Mesendoderm (in vitro differentiated cells): ENCODE results near the gene GGA2.

Experiments used
- DNase-seq: peaks from one replicate; pipeline ENCODE4 v3.0.0; 2013
- H2AK5ac ChIP-seq: 2 replicates; pipeline ENCODE4 v1.6.1; 2013; ENCODE audit warnings: low read length, inconsistent platforms
- H2BK120ac ChIP-seq: 2 replicates; pipeline ENCODE4 v1.6.1; 2013; ENCODE audit warnings: low read depth, mild to moderate bottlenecking, low read length, moderate library complexity, mixed read lengths
- H2BK15ac ChIP-seq: replicated peaks from 2 replicates; pipeline ENCODE4 v1.6.1; 2013; ENCODE audit warnings: low read depth, mild to moderate bottlenecking, moderate library complexity
- H2BK5ac ChIP-seq: 2 replicates; pipeline ENCODE4 v1.6.1; 2013; ENCODE audit warnings: low read length, inconsistent platforms
- H3K18ac ChIP-seq: 2 replicates; pipeline ENCODE4 v1.6.1; 2013; ENCODE audit warnings: mild to moderate bottlenecking, low read length, mixed read lengths
- H3K23ac ChIP-seq: one replicate; pipeline ENCODE4 v1.6.1; 2013; ENCODE audit warnings: low read length
- H3K27ac ChIP-seq: 2 replicates; pipeline ENCODE4 v1.5.1; 2013; ENCODE audit warnings: low read depth, mild to moderate bottlenecking, inconsistent platforms, low read length, moderate library complexity
- H3K27me3 ChIP-seq: 2 replicates; pipeline ENCODE4 v1.6.1; 2013; ENCODE audit warnings: low read length, control low read depth, mild to moderate bottlenecking, inconsistent platforms; ENCODE audit not compliant: insufficient read depth, poor library complexity
- H3K36me3 ChIP-seq: 2 replicates; pipeline ENCODE4 v1.6.1; 2013; ENCODE audit warnings: low read length, inconsistent platforms; ENCODE audit not compliant: control insufficient read depth, insufficient read depth
- H3K4ac ChIP-seq: one replicate; pipeline ENCODE4 v1.6.1; 2013; ENCODE audit warnings: low read depth, mild to moderate bottlenecking, low read length, moderate library complexity
- H3K4me1 ChIP-seq: 2 replicates; pipeline ENCODE4 v1.6.1; 2013; ENCODE audit warnings: low read depth, low read length, inconsistent platforms; ENCODE audit not compliant: control insufficient read depth
- H3K4me2 ChIP-seq: 2 replicates; pipeline ENCODE4 v1.6.1; 2013; ENCODE audit warnings: low read length
- H3K4me3 ChIP-seq: 2 replicates; pipeline ENCODE4 v1.5.1; 2013; ENCODE audit warnings: mild to moderate bottlenecking, low read length
- H3K56ac ChIP-seq: one replicate; pipeline ENCODE4 v1.6.1; 2013; ENCODE audit warnings: low read length
- H3K79me1 ChIP-seq: 2 replicates; pipeline ENCODE4 v1.6.1; 2013; ENCODE audit warnings: low read length, inconsistent platforms
- H3K79me2 ChIP-seq: 2 replicates; pipeline ENCODE4 v1.6.1; 2013; ENCODE audit warnings: mild to moderate bottlenecking, low read length; ENCODE audit not compliant: control insufficient read depth, insufficient read depth
- H3K9ac ChIP-seq: 2 replicates; pipeline ENCODE4 v1.6.1; 2013; ENCODE audit warnings: low read length, inconsistent platforms
- H4K5ac ChIP-seq: one replicate; pipeline ENCODE4 v1.6.1; 2013; ENCODE audit warnings: low read length
- H4K8ac ChIP-seq: one replicate; pipeline ENCODE4 v1.6.1; 2013; ENCODE audit warnings: low read depth, mild to moderate bottlenecking, control low read depth, low read length, moderate library complexity
- WGBS: extraction: QIAGEN DNeasy Blood & Tissue Kit; methylation state at CpG from one replicate; pipeline ENCODE4 v1.1.7; 2013; ENCODE audit warnings: low lambda C conversion rate, missing lambda C conversion rate; ENCODE audit not compliant: insufficient coverage; ENCODE audit errors: extremely low coverage; 5-methylcytosine and 5-hydroxymethylcytosine counted together

GGA2 gene

GRCh38 chr16:23521037-23521743, 10.9 kb upstream of the GGA2 start:
- no peak for DNase-seq
- H2AK5ac ChIP-seq: no peak overlapping the region
- H2BK120ac ChIP-seq: no peak overlapping the region
- H3K79me2 ChIP-seq: no peaks in the 10 kb centered on the region
- H2BK15ac ChIP-seq: no peak overlapping the region
- H3K4ac ChIP-seq: no peak overlapping the region
- H3K4me1 ChIP-seq: no peaks in the 10 kb centered on the region
- H3K27ac ChIP-seq: no peak overlapping the region
- H3K4me2 ChIP-seq: no peak overlapping the region
- no peaks in the 10 kb centered on the region for H3K27me3 ChIP-seq
- no peak overlapping the region for H4K5ac ChIP-seq
- no peak overlapping the region for H3K18ac ChIP-seq
- H4K8ac ChIP-seq: no peak overlapping the region
- H3K9ac ChIP-seq: no peak overlapping the region
- H3K36me3 ChIP-seq: peaks cover 7% of the 10 kb centered on the region
- H3K56ac ChIP-seq: no peak overlapping the region
- no peaks in the 10 kb centered on the region for H3K79me1 ChIP-seq
- H3K23ac ChIP-seq: no peak overlapping the region
- no peak overlapping the region for H3K4me3 ChIP-seq
- no CpG with 5 or more reads among the region's 4 CpGs for WGBS
- no peak overlapping the region for H2BK5ac ChIP-seq

DNA sequence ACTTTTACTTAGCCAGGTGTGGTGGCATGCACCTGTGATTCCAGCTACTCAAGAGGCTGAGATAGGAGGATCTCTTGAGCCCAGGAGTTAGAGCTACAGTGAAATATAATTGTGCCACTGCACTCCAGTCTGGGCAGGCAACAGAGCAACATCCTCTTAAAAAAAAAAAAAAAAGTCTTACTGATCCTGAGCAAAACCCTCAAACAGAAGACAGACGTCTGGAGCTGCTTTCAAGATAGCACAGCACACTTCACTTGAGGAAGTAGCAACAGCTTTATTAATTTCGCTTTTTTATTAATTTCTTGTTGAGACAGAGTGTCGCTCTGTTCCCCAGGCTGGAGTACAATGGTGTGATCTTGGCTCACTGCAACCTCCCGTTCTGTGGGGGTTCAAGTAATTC, 10.2 kb upstream of the GGA2 start:
- Histone ChIP-seq H3K4me2 (no peak overlapping the region), H3K4me1 (no peaks in the 10 kb centered on the region), H2BK15ac (no peak overlapping the region), H3K27me3 (no peaks in the 10 kb centered on the region), H2AK5ac (no peak overlapping the region), H3K18ac (no peak overlapping the region), H3K79me1 (no peaks in the 10 kb centered on the region), H3K79me2 (no peaks in the 10 kb centered on the region), H2BK120ac (no peak overlapping the region), H4K5ac (no peak overlapping the region), H3K27ac (no peak overlapping the region), H3K9ac (no peak overlapping the region), H3K56ac (no peak overlapping the region), H2BK5ac (no peak overlapping the region), H3K4me3 (no peak overlapping the region), H3K23ac (no peak overlapping the region), H4K8ac (no peak overlapping the region), H3K4ac (no peak overlapping the region), H3K36me3 (peaks cover 7% of the 10 kb centered on the region)
- no CpG with 5 or more reads among the region's 4 CpGs for WGBS
- DNase-seq: no peak

DNA sequence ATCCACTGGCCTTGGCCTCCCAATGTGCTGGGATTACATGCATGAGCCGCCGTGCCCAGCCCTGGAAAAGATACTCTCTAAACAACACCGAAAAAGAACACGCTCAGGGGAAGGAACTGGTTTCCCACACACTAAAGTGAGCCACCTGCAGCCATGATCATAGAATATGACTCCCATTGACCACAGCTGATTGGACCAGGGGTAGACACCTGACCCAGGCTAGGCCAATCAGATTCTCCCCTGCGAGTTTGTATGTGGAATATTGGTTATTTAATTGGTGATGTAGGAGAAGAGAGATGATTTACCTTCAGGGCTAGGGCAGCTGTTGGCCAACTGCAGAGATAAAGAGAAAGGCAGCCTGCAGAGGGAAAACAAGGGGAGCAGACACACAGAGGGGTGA, 9.0 kb upstream of the GGA2 start:
- no CpG with 5 or more reads among the region's 5 CpGs for WGBS
- Histone ChIP-seq H3K23ac (no peak overlapping the region), H2BK15ac (no peak overlapping the region), H3K4me2 (no peak overlapping the region), H3K4me3 (no peak overlapping the region), H3K79me1 (no peaks in the 10 kb centered on the region), H4K8ac (no peak overlapping the region), H3K18ac (no peak overlapping the region), H2AK5ac (no peak overlapping the region), H3K79me2 (no peaks in the 10 kb centered on the region), H3K36me3 (peaks cover 7% of the 10 kb centered on the region), H3K27ac (no peak overlapping the region), H4K5ac (no peak overlapping the region), H3K4ac (no peak overlapping the region), H2BK120ac (no peak overlapping the region), H3K56ac (no peak overlapping the region), H2BK5ac (no peak overlapping the region), H3K4me1 (no peaks in the 10 kb centered on the region), H3K27me3 (no peaks in the 10 kb centered on the region), H3K9ac (no peak overlapping the region)
- DNase-seq: no peak

GRCh38 chr16:23518435-23518891, 8.2 kb upstream of the GGA2 start:
- H3K18ac ChIP-seq: no peak overlapping the region
- no peak overlapping the region for H2BK15ac ChIP-seq
- no peak overlapping the region for H3K23ac ChIP-seq
- DNase-seq: no peak
- no peak overlapping the region for H4K5ac ChIP-seq
- H2BK120ac ChIP-seq: no peak overlapping the region
- H3K4me2 ChIP-seq: no peak overlapping the region
- H3K27me3 ChIP-seq: no peaks in the 10 kb centered on the region
- H3K9ac ChIP-seq: no peak overlapping the region
- no peak overlapping the region for H3K27ac ChIP-seq
- no CpG with 5 or more reads among the region's 3 CpGs for WGBS
- H3K4ac ChIP-seq: no peak overlapping the region
- H3K79me1 ChIP-seq: no peaks in the 10 kb centered on the region
- H2AK5ac ChIP-seq: no peak overlapping the region
- H3K79me2 ChIP-seq: no peaks in the 10 kb centered on the region
- peaks cover 5% of the 10 kb centered on the region for H3K36me3 ChIP-seq
- no peak overlapping the region for H4K8ac ChIP-seq
- no peaks in the 10 kb centered on the region for H3K4me1 ChIP-seq
- no peak overlapping the region for H3K56ac ChIP-seq
- H2BK5ac ChIP-seq: no peak overlapping the region
- no peak overlapping the region for H3K4me3 ChIP-seq

DNA sequence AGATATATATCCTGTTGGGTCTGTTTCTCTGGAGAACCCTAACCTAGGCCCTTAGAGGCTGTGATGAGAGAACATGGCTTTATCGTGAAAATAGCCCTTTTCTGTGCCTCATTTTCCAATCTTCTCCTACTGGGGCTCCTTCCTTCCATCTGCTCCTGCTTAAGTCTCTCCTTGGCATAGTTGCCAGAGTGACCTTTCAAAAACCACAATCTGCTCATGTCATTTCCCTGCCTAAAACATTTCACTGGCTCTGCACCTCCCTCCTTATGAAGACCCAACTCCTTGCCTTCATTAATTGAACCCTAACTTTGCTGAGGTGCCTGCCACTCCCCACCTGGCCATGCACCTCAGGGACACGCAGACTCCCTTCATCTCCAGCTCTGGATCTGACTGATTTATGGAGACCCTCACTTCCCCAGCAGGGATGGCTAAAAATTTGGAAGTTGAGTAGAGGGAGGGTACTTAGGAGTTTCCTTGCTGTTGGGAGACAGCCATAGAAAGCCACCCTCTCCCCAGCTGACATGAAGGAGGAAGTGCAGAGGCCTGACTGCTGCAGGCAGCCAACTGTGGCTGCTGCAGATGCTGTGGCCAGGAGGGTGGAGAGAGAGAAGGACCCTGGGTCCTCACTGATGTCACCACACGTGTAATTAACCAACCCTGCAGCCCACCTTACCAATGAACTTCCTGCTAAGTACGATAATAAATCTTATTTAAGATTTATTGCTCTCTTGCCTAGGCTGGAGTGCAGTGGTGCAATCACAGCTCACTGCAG, 6.3 kb upstream of the GGA2 start:
- H2BK15ac ChIP-seq: no peak overlapping the region
- WGBS: no CpG with 5 or more reads among the region's 4 CpGs
- no peak overlapping the region for H4K8ac ChIP-seq
- no peak overlapping the region for H3K4me3 ChIP-seq
- H3K18ac ChIP-seq: no peak overlapping the region
- H2BK5ac ChIP-seq: no peak overlapping the region
- no peak for DNase-seq
- H3K79me2 ChIP-seq: no peaks in the 10 kb centered on the region
- H2BK120ac ChIP-seq: no peak overlapping the region
- H2AK5ac ChIP-seq: no peak overlapping the region
- H3K79me1 ChIP-seq: no peaks in the 10 kb centered on the region
- H3K27me3 ChIP-seq: no peaks in the 10 kb centered on the region
- no peaks in the 10 kb centered on the region for H3K36me3 ChIP-seq
- no peak overlapping the region for H3K4ac ChIP-seq
- no peak overlapping the region for H3K9ac ChIP-seq
- H3K56ac ChIP-seq: no peak overlapping the region
- H3K23ac ChIP-seq: no peak overlapping the region
- H3K27ac ChIP-seq: no peak overlapping the region
- no peak overlapping the region for H4K5ac ChIP-seq
- no peaks in the 10 kb centered on the region for H3K4me1 ChIP-seq
- no peak overlapping the region for H3K4me2 ChIP-seq
